ENCODE measurements around the gene HAGH.

Gene HAGH

GRCh38 chr16:1762196-1762878 is 64.3 kb downstream of the HAGH start:
- DNase-seq (ENCODE audit: low read depth), result no peak

GRCh38 chr16:1761751-1762150 is 64.9 kb downstream of the HAGH start:
- DNase-seq (ENCODE audit: low read depth), result no peak

DNA sequence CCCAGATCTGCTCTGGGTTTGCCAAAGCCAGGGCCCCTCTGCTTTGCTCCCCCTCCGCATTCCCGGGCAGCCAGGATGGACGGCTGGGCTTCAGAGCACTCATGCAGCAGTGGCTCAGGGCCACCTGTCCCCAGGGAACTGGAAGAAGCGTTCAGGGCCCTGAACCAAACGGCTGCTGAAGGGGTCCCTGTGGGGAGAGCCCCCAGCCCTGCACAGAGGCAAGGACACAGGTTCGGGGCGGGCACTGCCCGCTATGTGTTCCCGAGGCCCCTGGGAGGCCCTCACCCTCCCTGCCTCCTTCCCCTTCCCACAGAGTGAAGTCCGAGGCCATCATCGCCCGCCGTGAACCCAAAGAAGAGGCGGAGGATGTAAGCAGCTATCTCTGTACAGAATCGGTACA is 65.7 kb downstream of the HAGH start:
- DNase-seq (ENCODE audit: low read depth), result no peak

DNA sequence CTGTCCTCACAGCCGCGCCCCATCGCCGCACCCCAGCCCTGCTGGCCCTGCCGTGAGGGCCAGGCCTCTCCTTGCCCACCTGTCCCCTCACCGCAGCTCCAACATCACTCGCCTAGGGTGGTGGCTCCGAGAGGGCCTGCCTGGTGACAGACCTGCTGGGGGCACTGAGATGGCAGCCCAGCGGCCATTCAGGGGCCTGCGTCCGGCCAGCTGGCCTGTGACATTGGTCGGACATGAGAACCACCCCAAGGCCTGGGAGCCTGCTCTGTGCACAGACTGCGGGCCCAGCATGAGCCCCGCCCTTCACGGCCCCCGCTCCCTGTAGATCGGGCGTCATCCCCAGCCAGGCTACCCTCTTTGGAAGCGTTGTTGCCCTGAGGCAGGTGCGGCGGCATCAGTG is 67.1 kb downstream of the HAGH start:
- no peak for DNase-seq (ENCODE audit: low read depth)

- no peak for DNase-seq (ENCODE audit: low read depth)
Measured at GRCh38 chr16:1758923-1759322, 67.7 kb downstream of the HAGH start.

DNA sequence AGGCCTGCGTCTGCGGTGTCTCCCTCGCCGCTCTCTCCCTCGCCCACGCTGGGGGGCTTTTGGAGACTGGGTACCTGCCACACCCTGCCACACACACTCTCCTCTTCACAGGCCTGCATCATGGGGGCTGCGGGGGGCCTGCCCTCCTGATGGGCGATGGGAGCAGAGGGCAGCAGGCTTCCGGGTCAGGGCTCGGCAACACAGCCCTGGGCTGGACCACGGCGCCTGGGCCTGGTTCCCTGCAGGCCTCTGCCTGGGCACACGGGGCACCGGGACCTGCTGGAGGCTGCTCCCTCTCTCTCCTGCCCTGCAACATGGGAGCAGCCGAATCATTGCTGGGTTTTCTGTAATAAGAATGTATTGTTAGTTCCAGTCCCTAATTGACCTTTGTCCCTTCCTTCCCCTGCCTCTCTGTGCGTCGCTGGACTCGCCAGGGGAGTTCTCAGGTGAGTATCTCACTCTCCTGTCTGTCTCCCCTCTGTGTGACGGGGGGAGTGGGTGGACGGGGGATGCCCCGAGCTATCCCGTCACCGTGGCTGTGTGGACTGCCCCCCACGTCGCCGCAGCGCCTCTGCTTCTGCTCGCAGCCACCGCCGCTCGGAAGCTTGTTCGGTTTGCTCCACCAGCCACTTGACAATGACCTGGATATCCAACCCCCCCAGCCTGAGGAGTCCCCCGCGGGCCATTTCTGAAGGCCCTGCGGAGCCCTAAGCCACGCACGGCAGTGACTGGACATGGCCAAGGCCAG is 68.7 kb downstream of the HAGH start:
- DNase-seq (ENCODE audit: low read depth), result no peak
